HEK293 (cell line): ENCODE data around the gene LARP6.
A peak's percentile ranks its signal among the peaks of the same experiment; 100 is the strongest.

ENCODE experiments used
- GLI2 ChIP-seq: fragments of 450-650 bp; formaldehyde crosslinking; IDR thresholded peaks from 2 replicates; pipeline ENCODE4; 2017; ENCODE audit warnings: missing biosample characterization, missing genetic modification characterization, low read depth, borderline replicate concordance
- HOXD13 ChIP-seq: sonication (generic); formaldehyde crosslinking; IDR thresholded peaks from 2 replicates; pipeline ENCODE4 v1.8.0; 2022; ENCODE audit warnings: missing genetic modification reagents, borderline replicate concordance
- IKZF3 ChIP-seq: fragments of 450-650 bp; IDR thresholded peaks from 2 replicates; pipeline ENCODE4 v1.5.0; 2018; ENCODE audit warnings: missing biosample characterization, mild to moderate bottlenecking, missing genetic modification characterization, moderate library complexity
- KLF16 ChIP-seq: fragments of 450-650 bp; formaldehyde crosslinking; IDR thresholded peaks from 2 replicates; pipeline ENCODE4 v1.5.1; 2017; ENCODE audit warnings: missing biosample characterization, missing genetic modification characterization
- OSR2 ChIP-seq: fragments of 450-650 bp; formaldehyde crosslinking; IDR thresholded peaks from 2 replicates; pipeline ENCODE4 v1.5.1; 2016; ENCODE audit warnings: missing biosample characterization, missing genetic modification characterization
- PRDM1 ChIP-seq: fragments of 450-650 bp; formaldehyde crosslinking; IDR thresholded peaks from 2 replicates; pipeline ENCODE4; 2016; ENCODE audit warnings: missing biosample characterization, missing genetic modification characterization
- SETDB1 ChIP-seq: IDR thresholded peaks from one replicate; pipeline ENCODE4 v1.6.1; 2017; ENCODE audit warnings: mild to moderate bottlenecking, low read length, moderate library complexity, mixed read lengths; ENCODE audit not compliant: insufficient read length
- TCF7L2 ChIP-seq: IDR thresholded peaks from 2 replicates; pipeline ENCODE4 v1.6.1; 2011; ENCODE audit warnings: low read depth, mild to moderate bottlenecking, inconsistent platforms, low read length, moderate library complexity, borderline replicate concordance
- YY2 ChIP-seq: fragments of 450-650 bp; formaldehyde crosslinking; IDR thresholded peaks from 2 replicates; pipeline ENCODE4 v1.5.1; 2016; ENCODE audit warnings: missing biosample characterization, missing genetic modification characterization
- ZBTB21 ChIP-seq: fragments of 450-650 bp; formaldehyde crosslinking; IDR thresholded peaks from 2 replicates; pipeline ENCODE4 v1.5.1; 2017; ENCODE audit warnings: missing biosample characterization, missing genetic modification characterization
- ZEB2 ChIP-seq: fragments of 450-650 bp; formaldehyde crosslinking; IDR thresholded peaks from 2 replicates; pipeline ENCODE4 v1.5.1; 2016; ENCODE audit warnings: missing biosample characterization, missing genetic modification characterization
- ZFP3 ChIP-seq: fragments of 450-650 bp; formaldehyde crosslinking; IDR thresholded peaks from 2 replicates; pipeline ENCODE4 v1.5.1; 2016; ENCODE audit warnings: low read depth, missing biosample characterization, missing genetic modification characterization
- ZFP41 ChIP-seq: fragments of 450-650 bp; formaldehyde crosslinking; IDR thresholded peaks from 2 replicates; pipeline ENCODE4 v1.5.1; 2016; ENCODE audit warnings: missing biosample characterization, missing genetic modification characterization, borderline replicate concordance
- ZFP69B ChIP-seq: fragments of 450-650 bp; formaldehyde crosslinking; IDR thresholded peaks from 2 replicates; pipeline ENCODE4 v1.5.1; 2016; ENCODE audit warnings: missing biosample characterization, missing genetic modification characterization
- ZNF10 ChIP-seq: fragments of 450-650 bp; formaldehyde crosslinking; IDR thresholded peaks from 2 replicates; pipeline ENCODE4 v1.5.1; 2017; ENCODE audit warnings: missing biosample characterization, missing genetic modification characterization
- ZNF112 ChIP-seq: fragments of 450-650 bp; formaldehyde crosslinking; IDR thresholded peaks from 2 replicates; pipeline ENCODE4 v1.5.0; 2017; ENCODE audit warnings: missing biosample characterization, missing genetic modification characterization
- ZNF114 ChIP-seq: fragments of 450-650 bp; formaldehyde crosslinking; IDR thresholded peaks from 2 replicates; pipeline ENCODE4 v1.5.0; 2017; ENCODE audit warnings: missing biosample characterization, missing genetic modification characterization
- ZNF140 ChIP-seq: fragments of 450-650 bp; formaldehyde crosslinking; IDR thresholded peaks from 2 replicates; pipeline ENCODE4 v1.5.1; 2016; ENCODE audit warnings: missing biosample characterization, missing genetic modification characterization
- ZNF174 ChIP-seq: fragments of 450-650 bp; formaldehyde crosslinking; IDR thresholded peaks from 2 replicates; pipeline ENCODE4 v1.5.0; 2017; ENCODE audit warnings: missing biosample characterization, mild to moderate bottlenecking, missing genetic modification characterization
- ZNF2 ChIP-seq: fragments of 450-650 bp; formaldehyde crosslinking; IDR thresholded peaks from 2 replicates; pipeline ENCODE4 v1.5.1; 2016; ENCODE audit warnings: missing biosample characterization, missing genetic modification characterization
- ZNF274 ChIP-seq, 2 experiments: fragments of 200-500 bp in 1 of 2; fragments of 450-650 bp in 1 of 2; sonication (Bioruptor generic) in 1 of 2; formaldehyde crosslinking in 1 of 2; IDR thresholded peaks; 2 replicates each; pipeline versions ENCODE4 v1.5.1 to v1.6.1; 2014 to 2016; ENCODE audit warnings: borderline replicate concordance in 1 of 2, inconsistent platforms in 1 of 2, low read length in 1 of 2, missing biosample characterization in 1 of 2, missing genetic modification characterization in 1 of 2
- ZNF292 ChIP-seq: fragments of 450-650 bp; formaldehyde crosslinking; IDR thresholded peaks from 2 replicates; pipeline ENCODE4 v1.5.1; 2016; ENCODE audit warnings: low read depth, missing biosample characterization, missing genetic modification characterization, borderline replicate concordance
- ZNF366 ChIP-seq: fragments of 450-650 bp; formaldehyde crosslinking; conservative IDR thresholded peaks from 2 replicates; pipeline ENCODE4 v1.5.1; 2016; ENCODE audit warnings: missing biosample characterization, missing genetic modification characterization
- ZNF394 ChIP-seq: fragments of 450-650 bp; formaldehyde crosslinking; IDR thresholded peaks from 2 replicates; pipeline ENCODE4 v1.5.1; 2016; ENCODE audit warnings: missing biosample characterization, missing genetic modification characterization, mild to moderate bottlenecking, moderate library complexity, borderline replicate concordance
- ZNF426 ChIP-seq: fragments of 450-650 bp; formaldehyde crosslinking; IDR thresholded peaks from 2 replicates; pipeline ENCODE4 v1.5.1; 2017; ENCODE audit warnings: missing biosample characterization, missing genetic modification characterization, mild to moderate bottlenecking, inconsistent platforms, moderate library complexity
- ZNF514 ChIP-seq: fragments of 450-650 bp; formaldehyde crosslinking; IDR thresholded peaks from 2 replicates; pipeline ENCODE4 v1.5.1; 2016; ENCODE audit warnings: missing biosample characterization, missing genetic modification characterization
- ZNF530 ChIP-seq: fragments of 450-650 bp; formaldehyde crosslinking; IDR thresholded peaks from 2 replicates; pipeline ENCODE4 v1.5.1; 2016; ENCODE audit warnings: low read depth, missing biosample characterization, missing genetic modification characterization
- ZNF544 ChIP-seq: fragments of 450-650 bp; formaldehyde crosslinking; IDR thresholded peaks from 2 replicates; pipeline ENCODE4 v1.5.0; 2017; ENCODE audit warnings: missing biosample characterization, missing genetic modification characterization
- ZNF561 ChIP-seq: fragments of 450-650 bp; IDR thresholded peaks from 2 replicates; pipeline ENCODE4 v1.5.1; 2018; ENCODE audit warnings: missing biosample characterization, missing genetic modification characterization, borderline replicate concordance
- ZNF610 ChIP-seq: fragments of 450-650 bp; formaldehyde crosslinking; IDR thresholded peaks from 2 replicates; pipeline ENCODE4 v1.5.1; 2016; ENCODE audit warnings: missing biosample characterization, missing genetic modification characterization, borderline replicate concordance
- ZNF621 ChIP-seq: fragments of 450-650 bp; formaldehyde crosslinking; IDR thresholded peaks from 2 replicates; pipeline ENCODE4 v1.5.1; 2017; ENCODE audit warnings: missing biosample characterization, missing genetic modification characterization
- ZNF624 ChIP-seq: fragments of 450-650 bp; formaldehyde crosslinking; IDR thresholded peaks from 2 replicates; pipeline ENCODE4 v1.5.1; 2017; ENCODE audit warnings: missing biosample characterization, missing genetic modification characterization
- ZNF626 ChIP-seq: fragments of 450-650 bp; sonication (Bioruptor Pico); formaldehyde crosslinking; IDR thresholded peaks from 2 replicates; pipeline ENCODE4 v1.5.1; 2018; ENCODE audit warnings: missing biosample characterization, missing genetic modification characterization, inconsistent platforms
- ZNF747 ChIP-seq: fragments of 450-650 bp; formaldehyde crosslinking; IDR thresholded peaks from 2 replicates; pipeline ENCODE4 v1.5.1; 2016; ENCODE audit warnings: missing biosample characterization, missing genetic modification characterization
- ZNF768 ChIP-seq: fragments of 450-650 bp; formaldehyde crosslinking; IDR thresholded peaks from 2 replicates; pipeline ENCODE4 v1.5.1; 2018; ENCODE audit warnings: missing biosample characterization, mild to moderate bottlenecking, missing genetic modification characterization
- TF ChIP-seq, protein P1 (sequence below): fragments of 450-650 bp; formaldehyde crosslinking; IDR thresholded peaks from 2 replicates; pipeline ENCODE4 v1.5.1; 2016; ENCODE audit warnings: missing biosample characterization, missing genetic modification characterization
- TF ChIP-seq, protein P2 (sequence below): fragments of 450-650 bp; formaldehyde crosslinking; IDR thresholded peaks from 2 replicates; pipeline ENCODE4 v1.5.1; 2016; ENCODE audit warnings: missing biosample characterization, missing genetic modification characterization
- TF ChIP-seq, protein P3 (sequence below): fragments of 450-650 bp; formaldehyde crosslinking; IDR thresholded peaks from 2 replicates; pipeline ENCODE4 v1.5.1; 2016; ENCODE audit warnings: missing biosample characterization, missing genetic modification characterization

LARP6 gene

DNA sequence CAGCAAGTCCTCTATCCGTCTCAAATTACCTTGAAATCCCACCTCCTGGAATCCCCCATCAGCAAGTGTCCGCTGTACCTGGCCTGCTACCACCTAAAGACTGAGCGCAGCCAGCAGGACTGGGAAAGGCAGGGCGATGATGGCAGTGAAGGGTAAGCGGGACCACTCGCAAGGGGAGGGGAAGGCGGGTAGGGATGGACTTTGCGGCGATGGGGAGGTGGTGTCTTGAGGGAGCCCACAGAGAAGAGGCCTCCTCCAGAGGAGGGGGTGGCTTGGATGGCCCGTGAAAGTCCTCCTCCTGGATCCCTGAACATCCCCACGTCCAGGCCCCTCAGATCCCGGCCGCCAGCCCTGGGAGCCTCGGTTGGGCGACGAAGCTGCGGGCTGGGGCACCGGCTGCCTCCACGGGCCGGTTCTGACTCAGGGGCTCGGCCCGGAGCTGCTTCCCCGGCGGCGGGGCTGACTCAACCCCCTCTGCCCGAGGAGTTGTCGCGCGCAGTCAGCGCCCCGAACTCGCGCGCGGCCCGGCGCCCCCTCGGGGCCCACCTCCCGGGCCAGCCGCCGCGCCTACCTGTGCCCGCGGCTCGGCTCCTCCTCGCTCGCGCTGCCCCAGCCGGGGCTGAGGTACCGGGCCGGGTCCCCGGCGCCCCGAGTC is 512 bp downstream of the LARP6 start (continued):
- TF ChIP-seq PRDM1 (tag by site-specific recombination) (no peak), ZNF366 (tag by site-specific recombination) (peak; percentile 48; the same call in 1 of the 2 replicates), ZNF610 (no peak), ZNF621 (tag by site-specific recombination) (no peak), ZFP3 (tag by site-specific recombination) (no peak), YY2 (tag by site-specific recombination) (0 out of 2 replicates have a peak, but pooled peaks have one; percentile 17), ZFP69B (tag by site-specific recombination) (no peak; the same call in none of the 2 replicates), IKZF3 (no peak), KLF16 (tag by site-specific recombination) (peak; percentile 83), ZNF544 (tag by site-specific recombination) (no peak), ZNF292 (tag by site-specific recombination) (no peak), OSR2 (tag by site-specific recombination) (no peak), ZNF561 (tag by site-specific recombination) (peak; percentile 17; the same call in 1 of the 2 replicates), SETDB1 (no peak), ZNF626 (tag by site-specific recombination) (no peak), TCF7L2 (no peak), ZNF2 (peak; percentile 71; the same call in 1 of the 2 replicates), ZNF140 (tag by site-specific recombination) (no peak), ZNF624 (tag by site-specific recombination) (no peak; the same call in 1 of the 2 replicates), ZNF10 (tag by site-specific recombination) (peak; percentile 8; the same call in 1 of the 2 replicates), ZNF174 (tag by site-specific recombination) (no peak), ZFP41 (no peak), ZEB2 (peak; percentile 76), ZNF747 (tag by site-specific recombination) (no peak), ZBTB21 (tag by site-specific recombination) (no peak), ZNF426 (no peak), ZNF394 (tag by site-specific recombination) (no peak), GLI2 (tag by site-specific recombination) (no peak), HOXD13 (CRISPR knock-in tag) (no peak), ZNF274 (IDR thresholded peaks at IDR 0.05; ENCODE audit: low read length) (no peak), ZNF274 (tag by site-specific recombination; IDR thresholded peaks at IDR 0.05; ENCODE audit: borderline replicate concordance) (no peak), ZNF112 (tag by site-specific recombination) (no peak), ZNF768 (no peak), ZNF514 (tag by site-specific recombination) (no peak), ZNF114 (no peak), ZNF530 (tag by site-specific recombination) (no peak)
- TF ChIP-seq, protein P1, sequence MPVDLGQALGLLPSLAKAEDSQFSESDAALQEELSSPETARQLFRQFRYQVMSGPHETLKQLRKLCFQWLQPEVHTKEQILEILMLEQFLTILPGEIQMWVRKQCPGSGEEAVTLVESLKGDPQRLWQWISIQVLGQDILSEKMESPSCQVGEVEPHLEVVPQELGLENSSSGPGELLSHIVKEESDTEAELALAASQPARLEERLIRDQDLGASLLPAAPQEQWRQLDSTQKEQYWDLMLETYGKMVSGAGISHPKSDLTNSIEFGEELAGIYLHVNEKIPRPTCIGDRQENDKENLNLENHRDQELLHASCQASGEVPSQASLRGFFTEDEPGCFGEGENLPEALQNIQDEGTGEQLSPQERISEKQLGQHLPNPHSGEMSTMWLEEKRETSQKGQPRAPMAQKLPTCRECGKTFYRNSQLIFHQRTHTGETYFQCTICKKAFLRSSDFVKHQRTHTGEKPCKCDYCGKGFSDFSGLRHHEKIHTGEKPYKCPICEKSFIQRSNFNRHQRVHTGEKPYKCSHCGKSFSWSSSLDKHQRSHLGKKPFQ = no peak
- TF ChIP-seq, protein P2, sequence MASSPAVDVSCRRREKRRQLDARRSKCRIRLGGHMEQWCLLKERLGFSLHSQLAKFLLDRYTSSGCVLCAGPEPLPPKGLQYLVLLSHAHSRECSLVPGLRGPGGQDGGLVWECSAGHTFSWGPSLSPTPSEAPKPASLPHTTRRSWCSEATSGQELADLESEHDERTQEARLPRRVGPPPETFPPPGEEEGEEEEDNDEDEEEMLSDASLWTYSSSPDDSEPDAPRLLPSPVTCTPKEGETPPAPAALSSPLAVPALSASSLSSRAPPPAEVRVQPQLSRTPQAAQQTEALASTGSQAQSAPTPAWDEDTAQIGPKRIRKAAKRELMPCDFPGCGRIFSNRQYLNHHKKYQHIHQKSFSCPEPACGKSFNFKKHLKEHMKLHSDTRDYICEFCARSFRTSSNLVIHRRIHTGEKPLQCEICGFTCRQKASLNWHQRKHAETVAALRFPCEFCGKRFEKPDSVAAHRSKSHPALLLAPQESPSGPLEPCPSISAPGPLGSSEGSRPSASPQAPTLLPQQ (tag by site-specific recombination) = peak; percentile 88
- TF ChIP-seq, protein P3, sequence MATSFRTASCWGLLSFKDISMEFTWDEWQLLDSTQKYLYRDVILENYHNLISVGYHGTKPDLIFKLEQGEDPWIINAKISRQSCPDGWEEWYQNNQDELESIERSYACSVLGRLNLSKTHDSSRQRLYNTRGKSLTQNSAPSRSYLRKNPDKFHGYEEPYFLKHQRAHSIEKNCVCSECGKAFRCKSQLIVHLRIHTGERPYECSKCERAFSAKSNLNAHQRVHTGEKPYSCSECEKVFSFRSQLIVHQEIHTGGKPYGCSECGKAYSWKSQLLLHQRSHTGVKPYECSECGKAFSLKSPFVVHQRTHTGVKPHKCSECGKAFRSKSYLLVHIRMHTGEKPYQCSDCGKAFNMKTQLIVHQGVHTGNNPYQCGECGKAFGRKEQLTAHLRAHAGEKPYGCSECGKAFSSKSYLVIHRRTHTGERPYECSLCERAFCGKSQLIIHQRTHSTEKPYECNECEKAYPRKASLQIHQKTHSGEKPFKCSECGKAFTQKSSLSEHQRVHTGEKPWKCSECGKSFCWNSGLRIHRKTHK (tag by site-specific recombination) = no peak
